Endothelial cell of umbilical vein (primary cell): ENCODE results near the gene TIRAP. TPM values are rescaled to one million over a fixed set of nuclear protein-coding genes. Genes with fewer than 3 reads are reported as not detected.

Experiments
- Bru-seq: library from RNA; stranded (reverse); fragments of 400-500 nt; gene quantifications from one replicate; lab custom pipeline; 2021; lab: Mats Ljungman, UMichigan
- BruChase-seq, 2 experiments: library from RNA; stranded (reverse); fragments of 400-500 nt; gene quantifications; one replicate each; lab custom pipeline; 2021; lab: Mats Ljungman, UMichigan
- BruUV-seq: library from RNA; stranded (reverse); fragments of 400-500 nt; replicated peaks from 2 replicates; lab custom pipeline; 2021; lab: Mats Ljungman, UMichigan
- CTCF ChIA-PET: fragments of 300-600, 350-600 bp; sonication (Branson Sonifier 250); formaldehyde crosslinking; loops from one replicate; lab custom pipeline; 2021; ENCODE audit warnings: antibody characterized with exemption, inconsistent platforms; lab: Charles Lee
- POLR2A ChIA-PET: fragments of 300-600, 350-600 bp; sonication (Branson Sonifier 250); formaldehyde crosslinking; loops from one replicate; lab custom pipeline; 2021; ENCODE audit warnings: antibody characterized with exemption, inconsistent platforms; lab: Charles Lee
- DNase-seq: peaks from one replicate; pipeline ENCODE4 v3.0.0-alpha.2; 2011; ENCODE audit warnings: low read depth, low spot score
- FAIRE-seq: peaks from 2 replicates; lab custom pipeline; 2011; peaks lifted over from hg19 to GRCh38; lab: Jason Lieb, UNC
- H2AFZ ChIP-seq: 2 replicates; pipeline ENCODE4 v1.6.0; 2012; ENCODE audit warnings: low read depth, low read length, control low read depth, inconsistent platforms
- H3K27ac ChIP-seq: 2 replicates; pipeline ENCODE4 v1.5.1; 2011; ENCODE audit warnings: low read depth, mild to moderate bottlenecking, control low read depth, low read length, moderate library complexity; ENCODE audit not compliant: insufficient read depth
- H3K27me3 ChIP-seq, 2 experiments: 2 replicates each; pipeline versions ENCODE4 v1.6.0 to v1.6.1; 2011; ENCODE audit warnings: low read length in 2 of 2, mixed read lengths in 1 of 2; ENCODE audit not compliant: control insufficient read depth in 2 of 2, insufficient read depth in 2 of 2
- H3K36me3 ChIP-seq, 2 experiments: 2 replicates in 1 of 2; 3 replicates in 1 of 2; pipeline ENCODE4 v1.5.1; 2011; ENCODE audit warnings: low read length in 2 of 2, mild to moderate bottlenecking in 1 of 2, moderate library complexity in 1 of 2; ENCODE audit not compliant: control insufficient read depth in 2 of 2, insufficient read depth in 2 of 2; ENCODE audit errors: extremely low read depth in 1 of 2
- H3K4me1 ChIP-seq: 3 replicates; pipeline ENCODE4 v1.5.1; 2011; ENCODE audit warnings: mild to moderate bottlenecking, low read length; ENCODE audit not compliant: control insufficient read depth, insufficient read depth; ENCODE audit errors: extremely low read depth
- H3K4me2 ChIP-seq: 2 replicates; pipeline ENCODE4 v1.6.1; 2011; ENCODE audit warnings: low read length, control low read depth, mixed read lengths; ENCODE audit not compliant: insufficient read depth
- H3K4me3 ChIP-seq, 3 experiments: fragments of 200-600 bp in 1 of 3; sonication (generic), shearing (Covaris generic) in 1 of 3; replicated peaks in 1 of 3; 2 replicates each; pipeline ENCODE4 v1.5.1; 2011 to 2016; ENCODE audit warnings: control low read depth in 3 of 3, low read length in 3 of 3, mild to moderate bottlenecking in 2 of 3, inconsistent platforms in 1 of 3, low read depth in 1 of 3, moderate library complexity in 1 of 3; ENCODE audit not compliant: insufficient read depth in 1 of 3
- H3K79me2 ChIP-seq: 2 replicates; pipeline ENCODE4 v1.6.0; 2012; ENCODE audit warnings: low read length, inconsistent platforms; ENCODE audit not compliant: control insufficient read depth, insufficient read depth
- H3K9ac ChIP-seq: replicated peaks from 2 replicates; pipeline ENCODE3; 2011; ENCODE audit warnings: low read length, control low read depth; ENCODE audit not compliant: insufficient read depth; ENCODE audit errors: extremely low read depth
- H3K9me1 ChIP-seq: replicated peaks from 3 replicates; pipeline ENCODE4 v1.6.0; 2011; ENCODE audit warnings: mild to moderate bottlenecking, low read length; ENCODE audit not compliant: control insufficient read depth, insufficient read depth; ENCODE audit errors: extremely low read depth
- H3K9me3 ChIP-seq: replicated peaks from 2 replicates; pipeline ENCODE4 v1.5.1; 2012; ENCODE audit warnings: low read length, inconsistent platforms; ENCODE audit not compliant: control insufficient read depth, insufficient read depth
- H4K20me1 ChIP-seq: replicated peaks from 2 replicates; pipeline ENCODE3; 2011; ENCODE audit warnings: mild to moderate bottlenecking, low read length; ENCODE audit not compliant: control insufficient read depth, insufficient read depth; ENCODE audit errors: extremely low read depth
- FOS ChIP-seq: IDR thresholded peaks from 2 replicates; pipeline ENCODE4 v1.6.1; 2011; ENCODE audit warnings: mild to moderate bottlenecking, low read length, moderate library complexity, borderline replicate concordance; ENCODE audit not compliant: insufficient read depth
- GATA2 ChIP-seq: IDR thresholded peaks from 2 replicates; pipeline ENCODE4 v1.7.0; 2011; ENCODE audit warnings: low read depth, mild to moderate bottlenecking, moderate library complexity, mixed read lengths, low read length; ENCODE audit not compliant: insufficient read length, insufficient read depth
- JUN ChIP-seq: IDR thresholded peaks from 2 replicates; pipeline ENCODE4 v1.6.1; 2011; ENCODE audit warnings: borderline replicate concordance, low read depth; ENCODE audit not compliant: insufficient read length, insufficient read depth
- MAX ChIP-seq: IDR thresholded peaks from 2 replicates; pipeline ENCODE4 v1.6.1; 2011; ENCODE audit not compliant: insufficient read depth, insufficient read length
- POLR2A ChIP-seq: IDR thresholded peaks from 2 replicates; pipeline ENCODE4 v1.6.1; 2012; ENCODE audit warnings: low read depth, mild to moderate bottlenecking, control low read depth, low read length
- POLR2AphosphoS5 ChIP-seq: IDR thresholded peaks from 2 replicates; pipeline ENCODE4 v1.6.1; 2012; ENCODE audit warnings: low read depth, mild to moderate bottlenecking, control low read depth, low read length, moderate library complexity; ENCODE audit not compliant: insufficient read depth
- dilution Hi-C: fragments of 300-500 bp; cut with MboI; formaldehyde crosslinking; loops from one replicate; pipeline ENCODE4 v1.15.0; 2019; ENCODE audit warnings: low sequenced_read_pairs; ENCODE audit not compliant: extremely low pct_ligation_motif_present
- intact Hi-C: fragments of 100-400 bp; cut with micrococcal nuclease; formaldehyde crosslinking; loops from one replicate; pipeline ENCODE4 v1.10.0; 2022
- long read RNA-seq: library from polyadenylated mRNA; stranded (forward); transcript quantifications from one replicate; pipeline ENCODE4 v2.0.0, GENCODE V29; 2021
- polyA minus RNA-seq, 3 experiments: library from RNA; depleted of rRNA, polyadenylated mRNA; stranded (reverse); fragments of >200 nt; gene quantifications; 1 replicate in 1 of 3; 2 replicates in 2 of 3; pipeline ENCODE4 v1.2.3, GENCODE V29; 2011
- polyA plus RNA-seq, 4 experiments: library from polyadenylated mRNA; depleted of rRNA in 3 of 4; stranded (reverse) in 3 of 4; unstranded in 1 of 4; fragments of >200 nt; gene quantifications; 2 replicates each; pipeline versions ENCODE4 v1.2.1 to v1.2.3, GENCODE V29; 2011 to 2012; ENCODE audit warnings: missing spikeins in 1 of 4
- total RNA-seq: library from RNA; stranded (reverse); gene quantifications from 2 replicates; pipeline ENCODE4 v1.2.3, GENCODE V29; 2021
- TF ChIP-seq, protein P1 (sequence below), 2 donors: IDR thresholded peaks; 1 replicate in 1 of 2; 2 replicates in 1 of 2; pipeline ENCODE4 v1.5.1; 2011; ENCODE audit warnings: low read length in 2 of 2, mild to moderate bottlenecking in 2 of 2, moderate library complexity in 2 of 2, control low read depth in 1 of 2, inconsistent platforms in 1 of 2, low read depth in 1 of 2; ENCODE audit not compliant: insufficient read depth in 1 of 2; ENCODE audit errors: extremely low read depth in 1 of 2

TIRAP gene, protein sequence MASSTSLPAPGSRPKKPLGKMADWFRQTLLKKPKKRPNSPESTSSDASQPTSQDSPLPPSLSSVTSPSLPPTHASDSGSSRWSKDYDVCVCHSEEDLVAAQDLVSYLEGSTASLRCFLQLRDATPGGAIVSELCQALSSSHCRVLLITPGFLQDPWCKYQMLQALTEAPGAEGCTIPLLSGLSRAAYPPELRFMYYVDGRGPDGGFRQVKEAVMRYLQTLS
- total RNA-seq = 8.7 and 11.0 TPM in 2 replicates
- polyA plus RNA-seq = 9.3 and 9.6 TPM in 2 replicates
- polyA plus RNA-seq (2011; cell fraction: cytosol; rRNA removed) = 6.6 and 7.1 TPM in 2 replicates
- 7.1 TPM in 2 replicates for polyA plus RNA-seq (2011; cell fraction: nucleus; rRNA removed)
- 4.5 and 5.3 TPM in 2 replicates for polyA plus RNA-seq (2012)
- polyA minus RNA-seq = 7.7 and 10.6 TPM in 2 replicates
- 5.8 TPM for polyA minus RNA-seq (2011; cell fraction: cytosol; rRNA and poly(A)+ RNA removed)
- 4.5 and 4.6 TPM in 2 replicates for polyA minus RNA-seq (2011; cell fraction: nucleus; rRNA and poly(A)+ RNA removed)
- percentile 57 among the genes with signal in this experiment for Bru-seq, nascent RNA
- BruChase-seq, experiment 1, labeled RNA remaining after a 6-hour chase = percentile 57 among the genes with signal in this experiment
- percentile 51 among the genes with signal in this experiment for BruChase-seq, experiment 2, labeled RNA remaining after a 2-hour chase
- long read RNA-seq, partial matches to known transcripts = 3 of 9 reads
- long read RNA-seq, other reads (novel, unspliced or antisense) = 3 of 9 reads

- Histone ChIP-seq H3K27me3 (no peaks in the 10 kb centered on the region), H3K4me3 (peak within 1 kb of the TSS; percentile 19 to 62 (median 50)), H3K9me3 (no peaks in the 10 kb centered on the region), H3K27ac (peak within 1 kb of the TSS; percentile 26), H3K9ac (peak within 1 kb of the TSS; percentile 61), H3K4me1 (peaks cover 13% of the 10 kb centered on the region), H3K36me3 (no peaks in the 10 kb centered on the region), H4K20me1 (no peaks in the 10 kb centered on the region), H2AFZ (peak within 1 kb of the TSS; percentile 27), H3K4me2 (peak within 1 kb of the TSS; percentile 41), H3K79me2 (no peaks in the 10 kb centered on the region), H3K9me1 (no peaks in the 10 kb centered on the region)
- BruUV-seq = TSS peak; percentile 45
- peak; percentile 80 for FAIRE-seq
- intact Hi-C loops (loop anchor here (1.0 kb wide), 2 partner anchors 14 to 21 kb away; partner anchors contain the start of genes DCPS and FOXRED1), dilution Hi-C loops (no loop called here)
- peak; percentile 55 for DNase-seq
- POLR2A ChIA-PET = interaction anchor here (0.9 kb wide), 1 partner anchor 52 kb away, joined by 4 read pairs; no protein-coding TSS in a partner anchor
- TF ChIP-seq POLR2AphosphoS5 (peak; percentile 73), POLR2A (peak; percentile 70), JUN (no peak), MAX (no peak), FOS (no peak), GATA2 (no peak)
- TF ChIP-seq, protein P1, sequence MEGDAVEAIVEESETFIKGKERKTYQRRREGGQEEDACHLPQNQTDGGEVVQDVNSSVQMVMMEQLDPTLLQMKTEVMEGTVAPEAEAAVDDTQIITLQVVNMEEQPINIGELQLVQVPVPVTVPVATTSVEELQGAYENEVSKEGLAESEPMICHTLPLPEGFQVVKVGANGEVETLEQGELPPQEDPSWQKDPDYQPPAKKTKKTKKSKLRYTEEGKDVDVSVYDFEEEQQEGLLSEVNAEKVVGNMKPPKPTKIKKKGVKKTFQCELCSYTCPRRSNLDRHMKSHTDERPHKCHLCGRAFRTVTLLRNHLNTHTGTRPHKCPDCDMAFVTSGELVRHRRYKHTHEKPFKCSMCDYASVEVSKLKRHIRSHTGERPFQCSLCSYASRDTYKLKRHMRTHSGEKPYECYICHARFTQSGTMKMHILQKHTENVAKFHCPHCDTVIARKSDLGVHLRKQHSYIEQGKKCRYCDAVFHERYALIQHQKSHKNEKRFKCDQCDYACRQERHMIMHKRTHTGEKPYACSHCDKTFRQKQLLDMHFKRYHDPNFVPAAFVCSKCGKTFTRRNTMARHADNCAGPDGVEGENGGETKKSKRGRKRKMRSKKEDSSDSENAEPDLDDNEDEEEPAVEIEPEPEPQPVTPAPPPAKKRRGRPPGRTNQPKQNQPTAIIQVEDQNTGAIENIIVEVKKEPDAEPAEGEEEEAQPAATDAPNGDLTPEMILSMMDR (IDR thresholded peaks at IDR 0.05; ENCODE audit: extremely low read depth in 1 of 2, insufficient read depth in 1 of 2, low read depth in 1 of 2, low read length in 2 of 2) = peak in 1 of 2 donors; percentile 13
- CTCF ChIA-PET = interaction anchor here (0.8 kb wide), 1 partner anchor 21 kb away, joined by 4 read pairs; the partner anchor contains the start of gene DCPS
These were observed at the start of gene TIRAP for GRCh38 chr11:126282736-126283591. Gene TIRAP, plus strand, starts transcription at chr11:126283093. Its CDS starts 7,802 bp downstream, at chr11:126290895.
